ENCODE results near the gene PCED1B. TPM values are rescaled to one million over a fixed set of nuclear protein-coding genes. Genes with fewer than 3 reads are reported as not detected.

Gene PCED1B
- total RNA-seq, 1 experiment from 2014 or later, result 0.86 TPM

GRCh38 chr12:47135578-47135977, 56.2 kb downstream of the PCED1B start:
- Histone ChIP-seq H3K9me2 (ENCODE audit: insufficient read depth) (no peaks in the 10 kb centered on the region), H4K20me1 (ENCODE audit: insufficient read depth) (no peaks in the 10 kb centered on the region), H3K4me3 (replicated peaks in 1 of 2; ENCODE audit: low read depth in 1 of 2, low read length in 2 of 2) (no peak overlapping the region), H3K27ac (ENCODE audit: low read depth, low read length) (no peak overlapping the region), H3K27me3 (ENCODE audit: insufficient read depth, low read length) (no peaks in the 10 kb centered on the region), H3K79me2 (ENCODE audit: insufficient read depth, low read length) (no peaks in the 10 kb centered on the region), H3K9ac (ENCODE audit: low read length) (no peak overlapping the region), H3K9me3 (ENCODE audit: control insufficient read depth in 1 of 2, insufficient read depth in 1 of 2, low read depth in 1 of 2, low read length in 2 of 2) (peaks cover 0 to 3% of the 10 kb centered on the region in 2 experiments; a peak in 1 of 4 replicates), H3K4me2 (ENCODE audit: low read length) (no peak overlapping the region), H3K36me3 (ENCODE audit: control insufficient read depth in 1 of 2, insufficient read depth in 2 of 2, low read length in 2 of 2) (no peaks in the 10 kb centered on the region), H3K4me1 (ENCODE audit: control insufficient read depth in 1 of 2, insufficient read depth in 2 of 2, low read length in 2 of 2) (peaks cover 5 to 6% of the 10 kb centered on the region in 2 experiments; a peak in 3 of 4 replicates), H2AFZ (ENCODE audit: low read depth, low read length, poor library complexity, severe bottlenecking) (no peak overlapping the region)
- no TSS peak for BruUV-seq (replicated peaks)
- no peak for TF ChIP-seq REST (IDR thresholded peaks at IDR 0.05; ENCODE audit: low read depth)
- TF ChIP-seq EZH2 (IDR thresholded peaks at IDR 0.05), result no peak
- TF ChIP-seq MAX (IDR thresholded peaks at IDR 0.05), result no peak
- TF ChIP-seq YY1 (IDR thresholded peaks at IDR 0.05; ENCODE audit: extremely low read depth, insufficient replicate concordance, low read depth, low read length), result no peak
- no peak for TF ChIP-seq TCF7L2 (IDR thresholded peaks at IDR 0.05; ENCODE audit: borderline replicate concordance, extremely low read depth, insufficient read depth, insufficient read length)
- no peak for TF ChIP-seq SIN3A (IDR thresholded peaks at IDR 0.05; ENCODE audit: low read depth)
- no peak for TF ChIP-seq POLR2A (IDR thresholded peaks at IDR 0.05; ENCODE audit: borderline replicate concordance, extremely low read depth, insufficient read depth, insufficient read length)
- ChIA-PET CTCF (no interaction called here), POLR2A (no interaction called here), RAD21 (ENCODE audit: low non-redundant PET in 1 of 2, low total read pairs in 2 of 2, uncharacterized antibody in 2 of 2, unreplicated experiment in 2 of 2) (no interaction called here)
- ATAC-seq, result no peak
- intact Hi-C loops (cut with micrococcal nuclease), result no loop called here
- no peak for DNase-seq (ENCODE audit: low read depth, low spot score)

Measured in HCT116 (cell line).